Measurements from ENCODE around the gene OR52K2. TPM values are rescaled to one million over a fixed set of nuclear protein-coding genes. Genes with fewer than 3 reads are reported as not detected.

Gene OR52K2
- total and polyA plus RNA-seq, 8 donors = 0.09 TPM; not detected in 7

DNA sequence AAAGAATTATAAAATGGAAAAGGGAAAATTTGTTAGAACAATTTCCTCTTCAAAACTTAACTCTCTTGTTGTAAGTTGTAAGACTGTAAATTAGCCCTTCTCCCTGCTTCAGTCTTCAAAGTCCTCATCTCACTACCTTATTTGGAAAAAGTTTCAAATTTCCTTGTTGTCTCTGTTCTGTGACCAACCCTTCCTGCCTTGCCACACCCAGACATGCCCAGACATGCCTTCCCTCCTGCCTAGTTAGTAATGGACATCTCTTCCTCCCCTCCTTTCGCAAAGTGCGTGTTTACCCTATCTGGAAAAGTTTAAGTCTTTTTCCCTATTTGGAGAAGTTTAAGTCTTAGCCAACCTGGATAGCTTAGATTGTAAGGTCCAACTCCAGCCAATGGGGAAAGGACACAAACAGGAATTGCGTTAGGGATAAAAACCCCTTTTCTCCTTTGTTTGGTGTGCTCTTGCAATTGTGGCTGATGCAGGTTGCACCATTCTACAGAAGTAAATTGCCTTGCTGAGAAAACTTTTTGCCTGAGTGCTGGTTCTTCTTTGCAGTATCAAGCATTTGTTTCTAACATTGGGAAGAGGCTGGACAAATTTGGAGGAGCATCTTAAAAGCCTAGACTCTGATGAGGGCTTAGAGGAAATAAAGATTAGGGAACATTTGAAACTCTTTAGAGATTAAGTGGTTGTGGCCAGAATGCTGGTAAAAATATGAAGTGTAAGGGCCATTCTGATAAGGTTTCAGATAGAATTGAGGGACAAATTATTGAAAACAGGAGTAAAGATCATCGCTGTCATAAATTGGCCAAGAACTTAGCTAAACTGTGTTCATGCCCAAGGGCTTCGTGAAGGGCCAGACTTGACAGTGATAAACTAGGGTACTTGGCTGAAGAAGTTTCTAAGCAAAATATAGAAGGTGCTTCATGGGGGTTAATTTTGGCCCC, 15.4 kb downstream of the OR52K2 start:
- TF ChIP-seq CTCF (IDR thresholded peaks at IDR 0.05) = no peak
- FAIRE-seq = no peak
- Histone ChIP-seq H3K27me3 (no peaks in the 10 kb centered on the region), H3K36me3 (no peaks in the 10 kb centered on the region), H3K9me3 (no peaks in the 10 kb centered on the region), H3K4me3 (no peak overlapping the region), H3K4me1 (no peaks in the 10 kb centered on the region), H3K27ac (no peak overlapping the region)
- no peak for ATAC-seq
- intact Hi-C loops (cut with DNase I) = no loop called here
- 87 to 93% methylated on average over 5 of the region's 5 CpGs for WGBS, 2 donors
- no peak for DNase-seq

GRCh38 chr11:4465407-4465806, 16.3 kb downstream of the OR52K2 start:
- DNase-seq (no peak), ATAC-seq (no peak), FAIRE-seq (no peak)
- TF ChIP-seq CTCF (IDR thresholded peaks at IDR 0.05) = no peak
- no peaks in the 10 kb centered on the region for H3K27me3 ChIP-seq
- intact Hi-C loops (cut with DNase I) = no loop called here
- WGBS, 2 donors = 92 to 100% methylated on average over 1 of the region's 1 CpG
- no peaks in the 10 kb centered on the region for H3K9me3 ChIP-seq
- H3K4me1 ChIP-seq = no peaks in the 10 kb centered on the region
- no peaks in the 10 kb centered on the region for H3K36me3 ChIP-seq
- H3K27ac ChIP-seq = no peak overlapping the region
- no peak overlapping the region for H3K4me3 ChIP-seq

- DNase-seq (no peak), FAIRE-seq (no peak), ATAC-seq (no peak)
- Histone ChIP-seq H3K4me3 (no peak overlapping the region), H3K9me3 (no peaks in the 10 kb centered on the region), H3K27me3 (no peaks in the 10 kb centered on the region), H3K36me3 (no peaks in the 10 kb centered on the region), H3K27ac (no peak overlapping the region), H3K4me1 (no peaks in the 10 kb centered on the region)
- intact Hi-C loops (cut with DNase I) = no loop called here
- no peak for TF ChIP-seq CTCF (IDR thresholded peaks at IDR 0.05)
- 52 to 53% methylated on average over 5 of the region's 5 CpGs for WGBS, 2 donors
Observed at GRCh38 chr11:4466131-4466870, 17.2 kb downstream of the OR52K2 start.

DNA sequence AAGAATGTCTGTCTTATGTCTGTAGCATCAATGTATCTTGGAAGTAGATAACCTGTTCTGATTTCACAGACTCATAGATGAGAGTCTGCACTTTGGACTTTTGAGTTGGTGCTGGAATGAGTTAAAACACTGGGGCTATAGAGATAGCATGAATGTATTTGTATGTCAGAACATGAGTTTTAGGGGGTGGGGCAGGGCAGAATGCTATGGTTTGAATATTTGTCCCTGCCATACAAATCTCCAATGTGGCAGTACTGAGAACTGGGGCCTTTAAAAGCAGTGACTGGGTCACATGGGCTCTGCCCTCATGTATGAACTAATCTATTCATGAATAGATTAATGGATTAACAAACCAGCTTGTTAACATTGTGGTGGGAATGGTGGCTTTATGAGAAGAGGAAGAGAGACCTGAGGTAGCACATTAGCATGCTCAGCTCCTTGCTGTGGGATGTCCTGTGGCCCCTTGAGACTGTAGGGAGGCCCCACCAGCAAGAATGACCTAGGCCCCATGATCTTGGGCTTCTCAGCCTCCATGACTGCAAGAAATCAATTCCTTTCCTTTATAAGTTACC, 17.9 kb downstream of the OR52K2 start:
- ATAC-seq (no peak), FAIRE-seq (no peak), DNase-seq (no peak)
- TF ChIP-seq CTCF (IDR thresholded peaks at IDR 0.05) = no peak
- H3K4me3 ChIP-seq = no peak overlapping the region
- intact Hi-C loops (cut with DNase I) = no loop called here
- H3K27ac ChIP-seq = no peak overlapping the region
- H3K9me3 ChIP-seq = no peaks in the 10 kb centered on the region
- H3K36me3 ChIP-seq = no peaks in the 10 kb centered on the region
- H3K27me3 ChIP-seq = no peaks in the 10 kb centered on the region
- H3K4me1 ChIP-seq = no peaks in the 10 kb centered on the region
